Activated gamma-delta T cell treated with Interleukin-2 at 50 U/mL for 16 hours (primary cell): ENCODE measurements around the gene NKAIN4.
"Not testable (repeated sequence)": the region's sequence is repeated elsewhere in the genome, so short reads cannot be mapped to it uniquely, and the experiment has no call there.

ENCODE experiments used
- DNase-seq: peaks from one replicate; pipeline ENCODE4 v3.0.0-alpha.2; 2020

NKAIN4 gene

GRCh38 chr20:63254606-63255384 is 532 bp upstream of the NKAIN4 start:
- DNase-seq = no peak

- DNase-seq = no peak
These were observed 628 bp downstream of the NKAIN4 start for GRCh38 chr20:63253438-63254231.

- no peak for DNase-seq
These were observed 1.2 kb downstream of the NKAIN4 start for GRCh38 chr20:63253065-63253437.

- no peak for DNase-seq
These were observed 2.0 kb downstream of the NKAIN4 start for GRCh38 chr20:63252284-63252711.

GRCh38 chr20:63251350-63251749 is 2.9 kb downstream of the NKAIN4 start:
- DNase-seq = not testable (repeated sequence)

GRCh38 chr20:63249891-63250290 is 4.4 kb downstream of the NKAIN4 start:
- no peak for DNase-seq

- no peak for DNase-seq
These were observed 5.2 kb downstream of the NKAIN4 start for GRCh38 chr20:63248835-63249591.

- DNase-seq = no peak
These were observed 6.5 kb downstream of the NKAIN4 start for GRCh38 chr20:63247671-63248228.

GRCh38 chr20:63246490-63247288 is 7.6 kb downstream of the NKAIN4 start:
- DNase-seq = no peak

GRCh38 chr20:63244468-63244867 is 9.8 kb downstream of the NKAIN4 start:
- no peak for DNase-seq

GRCh38 chr20:63243604-63244247 is 10.5 kb downstream of the NKAIN4 start:
- no peak for DNase-seq

GRCh38 chr20:63242736-63243135 is 11.5 kb downstream of the NKAIN4 start:
- no peak for DNase-seq

- no peak for DNase-seq
These were observed 13.0 kb downstream of the NKAIN4 start for GRCh38 chr20:63241272-63241671.

GRCh38 chr20:63240004-63240403 is 14.3 kb downstream of the NKAIN4 start:
- DNase-seq = no peak

- DNase-seq = no peak
These were observed 14.8 kb downstream of the NKAIN4 start for GRCh38 chr20:63239431-63239830.

- DNase-seq = no peak
These were observed 15.6 kb downstream of the NKAIN4 start for GRCh38 chr20:63238514-63239125.

GRCh38 chr20:63238031-63238430 is 16.2 kb downstream of the NKAIN4 start:
- DNase-seq = no peak

- no peak for DNase-seq
These were observed 18.0 kb downstream of the NKAIN4 start for GRCh38 chr20:63236116-63236837.

GRCh38 chr20:63235399-63235983 is 18.8 kb downstream of the NKAIN4 start, which contains the start of gene BIRC7:
TSS of gene BIRC7 (plus strand) at chr20:63235905. CDS start at chr20:63236097, 192 bp downstream.
- DNase-seq = no peak
